GM13977 (cell line): ENCODE data around the gene COX7B2.

Source experiments
- DNase-seq: peaks from one replicate; pipeline ENCODE4 v3.0.0; 2012; ENCODE audit warnings: low spot score
- CTCF ChIP-seq: IDR thresholded peaks from 2 replicates; pipeline ENCODE4 v1.5.1; 2012; ENCODE audit warnings: mild to moderate bottlenecking, control low read depth; ENCODE audit not compliant: insufficient read depth; ENCODE audit errors: extremely low read depth, missing control alignments
- in situ Hi-C: fragments of 300-500 bp; cut with MboI; formaldehyde crosslinking; loops from one replicate; pipeline ENCODE4 v1.12.0; 2022; ENCODE audit warnings: low sequenced_read_pairs, low pct_unique_long_range_greater_than_20kb, mixed read lengths, inconsistent platforms; ENCODE audit not compliant: unreplicated experiment

COX7B2 gene

DNA sequence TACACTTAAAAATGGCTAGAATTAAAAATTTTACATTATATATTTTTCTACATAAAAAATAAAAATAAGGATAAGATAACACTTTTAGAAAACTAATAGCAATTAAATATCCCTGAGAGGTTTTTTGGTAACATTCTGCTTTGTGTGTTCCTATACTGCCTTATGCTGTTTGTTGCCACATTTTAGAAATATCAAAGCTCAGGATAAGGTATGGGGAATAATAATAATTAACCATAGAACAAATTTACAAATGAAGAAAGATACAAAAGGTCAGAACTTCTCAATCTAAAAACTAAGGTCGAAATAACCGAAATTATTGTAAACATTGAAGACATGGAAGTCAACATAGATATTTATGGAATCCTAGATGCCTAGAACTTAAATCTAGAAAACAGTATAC, 71.4 kb downstream of the COX7B2 start:
- no peak for TF ChIP-seq CTCF
- no peak for DNase-seq
- in situ Hi-C loops = no loop called here

- no peak for TF ChIP-seq CTCF
- in situ Hi-C loops = no loop called here
- DNase-seq = no peak
Observed at GRCh38 chr4:46836584-46836983, 72.5 kb downstream of the COX7B2 start.

GRCh38 chr4:46830971-46831454, 78.0 kb downstream of the COX7B2 start:
- TF ChIP-seq CTCF = no peak
- DNase-seq = no peak
- in situ Hi-C loops = no loop called here

- no peak for TF ChIP-seq CTCF
- no peak for DNase-seq
- in situ Hi-C loops = no loop called here
Observed at GRCh38 chr4:46820154-46820553, 88.9 kb downstream of the COX7B2 start.

GRCh38 chr4:46819095-46819494, 90.0 kb downstream of the COX7B2 start:
- in situ Hi-C loops = no loop called here
- no peak for TF ChIP-seq CTCF
- no peak for DNase-seq

DNA sequence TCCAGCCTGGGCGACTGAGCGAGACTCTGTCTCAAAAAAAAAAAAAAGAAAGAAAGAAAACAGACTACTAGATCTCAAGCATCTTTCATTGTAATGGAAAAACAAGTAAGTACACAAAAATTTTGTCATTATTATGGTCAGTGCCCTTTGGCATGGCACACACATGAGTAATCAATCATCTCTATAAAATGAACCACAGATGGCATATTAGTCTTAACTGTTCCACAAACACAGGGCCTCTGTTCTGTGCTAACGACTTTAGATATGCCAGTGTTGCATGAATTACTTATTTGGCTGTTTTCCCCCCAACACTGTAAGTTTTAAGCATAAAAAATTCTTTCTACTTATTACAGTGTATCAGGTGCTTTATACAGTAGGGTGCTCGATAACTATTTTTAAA, 90.4 kb downstream of the COX7B2 start:
- TF ChIP-seq CTCF = no peak
- DNase-seq = no peak
- in situ Hi-C loops = no loop called here

- no peak for TF ChIP-seq CTCF
Observed at GRCh38 chr4:46817806-46818205, 91.2 kb downstream of the COX7B2 start.

More at GRCh38 chr4:46817806-46818205, 91.2 kb downstream of the COX7B2 start:
- in situ Hi-C loops = no loop called here
- DNase-seq = no peak
